Raji (cell line): ENCODE measurements around the gene SPATA31E1.

ENCODE experiments used
- POLR2A ChIP-seq: IDR thresholded peaks from 2 replicates; pipeline ENCODE4 v1.6.1; 2011; ENCODE audit warnings: low read depth, low read length, control low read depth; ENCODE audit not compliant: insufficient read depth

The SPATA31E1 gene

GRCh38 chr9:87882627-87883026, at the start of gene SPATA31E1:
TSS of gene SPATA31E1 (plus strand) at chr9:87882877. CDS start at chr9:87882892, 15 bp downstream.
- TF ChIP-seq POLR2A: no peak

- no peak for TF ChIP-seq POLR2A
These were observed 48.3 kb upstream of the SPATA31E1 start for GRCh38 chr9:87834357-87834756.

- TF ChIP-seq POLR2A: no peak
These were observed 46.1 kb upstream of the SPATA31E1 start for GRCh38 chr9:87836536-87836935.

GRCh38 chr9:87836951-87837705, 45.5 kb upstream of the SPATA31E1 start:
- no peak for TF ChIP-seq POLR2A

GRCh38 chr9:87840134-87840533, 42.5 kb upstream of the SPATA31E1 start:
- TF ChIP-seq POLR2A: no peak

GRCh38 chr9:87842878-87843585, 39.6 kb upstream of the SPATA31E1 start:
- no peak for TF ChIP-seq POLR2A

DNA sequence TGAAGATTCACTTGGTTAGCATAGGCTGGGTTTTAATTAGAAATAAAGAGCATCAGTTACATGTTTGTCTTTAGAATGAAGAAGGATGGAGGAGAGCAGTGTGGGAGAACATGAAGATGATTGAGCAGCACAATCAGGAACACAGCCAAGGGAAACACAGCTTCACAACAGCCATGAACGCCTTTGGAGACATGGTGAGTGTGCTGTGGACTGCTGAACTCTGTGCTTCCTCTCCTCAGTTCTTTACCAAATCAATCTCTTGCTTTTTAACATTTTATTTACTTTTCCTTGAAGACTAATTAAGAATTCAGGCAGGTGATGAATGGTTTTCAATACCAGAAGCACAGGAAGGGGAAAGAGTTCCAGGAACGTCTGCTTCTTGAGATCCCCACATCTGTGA, 38.2 kb upstream of the SPATA31E1 start:
- no peak for TF ChIP-seq POLR2A

- no peak for TF ChIP-seq POLR2A
These were observed 33.4 kb upstream of the SPATA31E1 start for GRCh38 chr9:87849144-87849758.

DNA sequence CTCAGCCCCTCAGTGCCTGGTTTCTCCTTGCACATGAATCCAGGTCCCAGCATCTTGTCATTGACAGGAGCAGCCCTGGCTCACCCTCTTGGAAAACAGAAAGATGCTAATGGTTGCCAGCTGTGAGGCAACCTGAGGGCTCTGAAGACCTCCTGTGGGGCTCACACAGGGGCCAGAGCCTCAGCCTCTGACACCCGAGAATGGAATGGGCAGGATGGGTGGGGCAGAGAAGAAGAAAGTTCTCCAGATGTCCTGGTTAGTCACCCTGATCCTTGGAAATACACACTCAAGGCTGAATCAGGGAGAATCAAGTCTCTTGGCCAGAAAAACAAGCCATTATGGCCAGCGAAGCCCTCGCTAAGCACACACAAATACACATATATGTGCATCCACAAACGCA, 32.3 kb upstream of the SPATA31E1 start:
- no peak for TF ChIP-seq POLR2A

DNA sequence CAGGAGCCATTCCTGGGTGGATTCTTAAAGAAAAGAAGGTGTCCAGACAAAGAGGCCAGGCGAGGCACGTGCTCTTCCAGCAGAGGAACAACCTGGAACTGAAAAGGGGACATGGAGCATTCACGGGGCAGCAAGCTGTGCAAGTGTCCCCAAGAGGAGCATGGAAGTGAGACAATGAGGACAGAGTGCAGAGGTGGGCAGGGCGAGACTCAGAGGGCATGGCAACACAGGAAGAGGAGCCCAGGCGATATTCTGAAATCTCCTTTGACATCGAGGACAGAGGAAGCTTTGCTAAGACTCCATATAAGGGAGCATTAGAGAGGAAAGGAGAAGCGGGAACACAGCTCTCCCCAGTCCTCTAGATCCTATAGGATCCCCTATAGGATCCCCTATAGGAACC, 29.4 kb upstream of the SPATA31E1 start:
- no peak for TF ChIP-seq POLR2A

DNA sequence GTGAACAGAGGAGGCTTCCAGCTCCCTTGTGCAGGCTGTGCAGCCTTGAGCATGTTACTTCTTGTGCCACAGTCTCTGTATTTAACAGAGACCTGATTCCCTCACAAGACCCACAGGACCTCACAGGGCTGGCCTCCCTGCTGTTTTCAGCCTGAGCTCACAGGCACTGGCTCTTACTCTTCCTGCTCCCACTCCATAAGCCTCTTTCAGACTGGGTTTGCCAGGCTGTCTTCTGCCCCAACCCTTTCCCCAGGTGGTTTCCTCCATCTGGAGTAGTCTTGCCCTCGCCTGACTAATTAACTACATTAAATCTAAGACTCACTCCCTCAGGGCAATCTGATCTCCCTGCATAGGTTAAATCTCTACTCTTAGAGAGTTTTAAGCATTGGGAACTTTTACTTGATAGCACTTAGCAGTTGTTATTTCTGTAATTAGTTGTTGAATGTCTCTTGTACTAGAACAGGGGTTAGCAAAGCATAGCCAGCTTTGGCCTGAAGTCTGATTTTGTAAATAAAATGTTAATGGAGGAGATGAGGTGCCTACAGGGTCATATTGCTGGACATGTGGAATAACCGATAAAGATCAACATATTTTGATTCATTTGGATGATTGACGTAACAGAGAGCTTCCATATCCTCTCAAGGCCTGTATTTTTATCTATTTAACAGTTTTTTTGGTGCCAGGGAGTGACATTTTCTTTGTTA, 28.6 kb upstream of the SPATA31E1 start:
- no peak for TF ChIP-seq POLR2A

GRCh38 chr9:87854580-87854955, 28.1 kb upstream of the SPATA31E1 start:
- TF ChIP-seq POLR2A: no peak

DNA sequence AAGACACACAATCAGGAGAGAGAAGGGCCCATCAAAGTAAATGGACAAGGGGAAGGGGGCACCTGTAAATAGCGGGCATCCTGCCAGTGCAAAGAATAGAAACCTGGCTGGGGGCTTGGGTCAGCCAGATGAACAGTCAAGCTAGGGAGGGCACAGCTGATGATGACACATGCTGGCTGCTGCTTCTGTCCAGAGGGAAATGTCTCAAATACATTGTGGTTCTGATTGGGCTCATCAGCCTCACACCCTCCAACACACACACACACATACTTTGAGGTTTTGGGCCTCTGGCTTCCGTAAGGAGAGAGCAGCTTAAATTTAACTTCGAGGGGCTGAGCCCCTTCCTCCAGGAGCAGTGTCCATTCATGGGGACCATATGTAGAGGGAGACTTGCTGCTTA, 27.6 kb upstream of the SPATA31E1 start:
- TF ChIP-seq POLR2A: no peak

GRCh38 chr9:87857141-87857947, 25.3 kb upstream of the SPATA31E1 start:
- TF ChIP-seq POLR2A: no peak

DNA sequence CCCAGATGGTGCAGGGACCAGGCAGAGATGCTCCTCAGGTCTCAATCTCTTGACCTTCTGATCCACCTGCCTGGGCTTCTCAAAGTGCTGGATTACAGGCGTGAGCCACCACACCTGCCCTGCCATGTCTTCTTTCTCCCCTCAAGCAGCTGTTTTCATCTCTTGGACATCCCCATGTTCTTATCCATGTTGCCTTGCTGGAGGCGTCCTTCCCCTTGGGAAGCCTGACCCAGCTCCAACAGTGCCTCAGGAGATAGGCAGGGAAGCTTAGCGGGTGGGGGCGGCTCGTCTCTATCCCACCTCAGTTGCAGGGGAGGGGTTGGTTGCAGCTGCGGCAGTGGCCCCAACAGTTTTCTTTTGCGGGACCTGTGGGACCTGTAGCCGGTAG, 24.7 kb upstream of the SPATA31E1 start:
- no peak for TF ChIP-seq POLR2A
